Fibroblast of the aortic adventitia (primary cell): ENCODE measurements around the gene FAM210B. TPM values are rescaled to one million over a fixed set of nuclear protein-coding genes. Genes with fewer than 3 reads are reported as not detected.

ENCODE experiments used
- DNase-seq: peaks from one replicate; pipeline ENCODE4 v3.0.0-alpha.2; 2010; ENCODE audit warnings: low read depth
- H3K4me3 ChIP-seq: 2 replicates; pipeline ENCODE4 v1.5.1; 2011; ENCODE audit warnings: low read depth, mild to moderate bottlenecking, control low read depth, low read length, moderate library complexity
- CTCF ChIP-seq: IDR thresholded peaks from 2 replicates; pipeline ENCODE4 v1.5.1; 2011; ENCODE audit warnings: mild to moderate bottlenecking, low read length, control low read depth, inconsistent platforms; ENCODE audit not compliant: insufficient read depth
- total RNA-seq: library from RNA; depleted of rRNA; stranded (reverse); fragments of >200 nt; gene quantifications from 2 replicates; pipeline ENCODE4 v1.2.3, GENCODE V29; 2012; ENCODE audit warnings: low replicate concordance

FAM210B gene
- total RNA-seq, 1 donor: 53.3 TPM

GRCh38 chr20:56391037-56391436, 32.3 kb downstream of the FAM210B start:
- no peak for DNase-seq
- H3K4me3 ChIP-seq: peak overlapping the region; percentile 90
- TF ChIP-seq CTCF: no peak

DNA sequence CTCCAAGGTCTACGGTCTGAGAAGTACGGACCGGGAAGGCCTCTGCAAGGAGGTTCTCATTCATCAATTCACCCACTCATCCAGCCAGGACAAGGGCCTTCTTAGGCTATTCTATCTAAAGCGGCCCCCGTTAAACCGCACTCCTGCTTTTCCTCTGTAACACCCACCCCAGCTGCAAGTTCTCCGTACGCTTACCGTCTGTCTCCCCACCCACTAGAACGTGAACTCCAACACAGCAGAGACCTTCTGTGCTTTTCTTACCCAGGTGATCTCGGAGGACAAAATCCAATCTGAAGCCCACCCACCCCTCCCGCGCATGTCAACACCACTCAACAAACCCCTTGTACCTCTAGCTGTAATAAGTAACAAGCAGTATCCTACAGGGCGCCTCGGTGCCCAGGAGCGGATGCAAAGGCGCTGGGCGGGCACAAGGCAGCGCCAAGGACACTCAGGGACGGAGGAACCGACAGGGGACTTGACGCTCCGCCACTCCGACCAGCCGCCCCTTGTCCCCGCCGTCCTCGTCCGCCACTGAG, 32.9 kb downstream of the FAM210B start:
- TF ChIP-seq CTCF: no peak
- H3K4me3 ChIP-seq: peak overlapping the region; percentile 90
- peak; percentile 8 for DNase-seq

GRCh38 chr20:56392132-56392880, 33.5 kb downstream of the FAM210B start, which contains the start of the genes AURKA and CSTF1:
Gene AURKA (minus strand): TSS chr20:56392215. CDS start chr20:56388197, 4,018 bp downstream.
Gene CSTF1 (plus strand): TSS chr20:56392645. CDS start chr20:56395553, 2,908 bp downstream.
- no peak for TF ChIP-seq CTCF
- DNase-seq: peak; percentile 100
- peak within 1 kb of the TSS; percentile 100 for H3K4me3 ChIP-seq

GRCh38 chr20:56392881-56393482, 34.2 kb downstream of the FAM210B start:
- H3K4me3 ChIP-seq: peak overlapping the region; percentile 100
- TF ChIP-seq CTCF: no peak
- peak; percentile 25 for DNase-seq

- no peak for DNase-seq
- TF ChIP-seq CTCF: no peak
- peak overlapping the region; percentile 100 for H3K4me3 ChIP-seq
Observed at GRCh38 chr20:56393653-56394052, 34.9 kb downstream of the FAM210B start.

GRCh38 chr20:56395166-56395565, 36.4 kb downstream of the FAM210B start:
- no peak for TF ChIP-seq CTCF
- DNase-seq: no peak
- no peak overlapping the region for H3K4me3 ChIP-seq
